SH-SY5Y (cell line): ENCODE data around the gene CCL7.

Experiments used
- GATA2 ChIP-seq: IDR thresholded peaks from 2 replicates; pipeline ENCODE4 v1.6.1; 2011; ENCODE audit warnings: mild to moderate bottlenecking, low read depth, low read length
- GATA3 ChIP-seq: IDR thresholded peaks from 2 replicates; pipeline ENCODE4 v1.6.1; 2011; ENCODE audit warnings: low read depth, mild to moderate bottlenecking, low read length, moderate library complexity

DNA sequence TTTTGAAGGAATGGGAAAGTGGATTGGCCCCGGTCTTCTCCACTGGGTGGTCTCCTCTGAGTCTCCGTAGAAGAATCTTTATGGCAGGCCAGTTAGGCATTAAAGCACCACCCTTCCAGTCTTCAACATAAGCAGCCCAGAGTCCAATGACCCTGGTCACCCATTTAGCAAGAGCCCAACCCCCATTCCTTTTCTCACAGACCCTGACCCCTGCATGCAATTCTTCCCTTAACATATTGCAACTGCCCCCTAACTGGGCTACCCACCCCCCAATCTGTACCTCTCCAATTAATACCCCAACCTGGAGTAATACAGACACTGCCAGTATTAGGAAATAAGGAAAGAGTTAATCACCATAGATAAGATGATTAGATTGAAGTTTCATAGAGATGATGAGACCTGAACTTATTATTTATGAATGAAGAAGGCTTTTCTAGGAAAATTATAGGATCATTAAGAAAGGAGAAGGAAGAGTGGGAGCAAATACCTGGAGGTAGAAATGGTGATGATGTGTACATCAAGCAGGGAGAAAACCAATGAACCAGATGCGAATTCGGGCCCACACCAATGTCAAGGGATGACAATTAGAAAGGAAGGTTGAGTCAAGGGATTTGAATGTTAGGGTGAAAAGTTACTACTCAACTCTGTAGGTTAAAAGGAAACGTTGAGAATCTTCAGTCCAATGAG, 12.6 kb upstream of the CCL7 start:
- TF ChIP-seq GATA2: no peak
- no peak for TF ChIP-seq GATA3
